Measurements from ENCODE around the gene STK33.

STK33 gene

GRCh38 chr11:8356216-8356615, 237.8 kb downstream of the STK33 start:
- H3K9me3 Mint-ChIP-seq: no peaks in the 10 kb centered on the region
- no peak for ATAC-seq
- peaks cover 7% of the 10 kb centered on the region for H3K4me1 Mint-ChIP-seq
- H3K4me3 Mint-ChIP-seq: no peak overlapping the region
- H3K27ac Mint-ChIP-seq: no peak overlapping the region
- no peaks in the 10 kb centered on the region for H3K36me3 Mint-ChIP-seq
- no peak for DNase-seq (ENCODE audit: low spot score in 2 of 2)

- Mint-ChIP-seq H3K4me3 (no peak overlapping the region), H3K36me3 (no peaks in the 10 kb centered on the region), H3K4me1 (peaks cover 7% of the 10 kb centered on the region), H3K27ac (no peak overlapping the region), H3K9me3 (no peaks in the 10 kb centered on the region)
- DNase-seq (ENCODE audit: low spot score in 2 of 2) (no peak), ATAC-seq (no peak)
These were observed 238.6 kb downstream of the STK33 start for GRCh38 chr11:8355416-8355742.

DNA sequence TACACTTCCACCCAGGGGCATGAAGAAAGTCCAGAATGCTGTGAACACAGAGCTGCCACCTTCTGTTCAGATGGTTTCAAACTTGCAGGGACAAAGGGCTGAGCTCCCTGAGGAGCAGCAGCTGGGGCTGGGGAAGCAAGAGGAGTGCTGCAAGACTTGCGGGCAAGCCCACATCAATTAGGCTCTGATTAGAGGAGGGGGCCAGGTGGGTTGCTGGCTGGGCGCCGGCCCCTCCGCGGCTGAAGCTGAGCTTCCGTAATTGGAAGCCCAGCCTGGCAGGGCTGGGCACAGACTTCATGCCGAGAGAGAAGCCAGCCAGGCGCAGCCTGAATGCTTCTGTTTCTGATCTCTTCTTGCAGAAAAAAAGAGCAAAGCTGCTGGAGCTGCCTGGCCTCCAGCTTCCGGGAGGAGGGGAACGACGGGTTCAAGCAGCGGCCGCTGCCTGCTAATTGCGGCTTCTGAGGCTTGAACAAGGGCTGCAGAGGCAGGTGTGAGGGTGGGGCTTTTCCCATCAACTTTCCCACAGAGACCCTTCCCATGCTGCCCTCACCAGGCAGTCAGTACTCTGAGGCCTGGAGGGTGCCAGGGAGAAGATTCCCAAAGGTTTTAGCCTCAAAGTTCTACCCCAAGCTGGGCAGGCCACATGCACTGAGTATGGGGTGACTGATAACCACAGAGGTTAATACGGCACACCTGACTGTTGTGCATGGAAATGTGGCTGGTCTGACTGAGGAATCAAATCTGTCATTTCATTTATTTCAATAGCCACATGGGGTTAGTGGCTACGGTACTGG, 239.2 kb downstream of the STK33 start:
- H3K4me3 Mint-ChIP-seq: no peak overlapping the region
- DNase-seq (ENCODE audit: low spot score in 2 of 2) (no peak), ATAC-seq (no peak)
- H3K9me3 Mint-ChIP-seq: no peaks in the 10 kb centered on the region
- peaks cover 7% of the 10 kb centered on the region for H3K4me1 Mint-ChIP-seq
- no peak overlapping the region for H3K27ac Mint-ChIP-seq
- no peaks in the 10 kb centered on the region for H3K36me3 Mint-ChIP-seq

DNA sequence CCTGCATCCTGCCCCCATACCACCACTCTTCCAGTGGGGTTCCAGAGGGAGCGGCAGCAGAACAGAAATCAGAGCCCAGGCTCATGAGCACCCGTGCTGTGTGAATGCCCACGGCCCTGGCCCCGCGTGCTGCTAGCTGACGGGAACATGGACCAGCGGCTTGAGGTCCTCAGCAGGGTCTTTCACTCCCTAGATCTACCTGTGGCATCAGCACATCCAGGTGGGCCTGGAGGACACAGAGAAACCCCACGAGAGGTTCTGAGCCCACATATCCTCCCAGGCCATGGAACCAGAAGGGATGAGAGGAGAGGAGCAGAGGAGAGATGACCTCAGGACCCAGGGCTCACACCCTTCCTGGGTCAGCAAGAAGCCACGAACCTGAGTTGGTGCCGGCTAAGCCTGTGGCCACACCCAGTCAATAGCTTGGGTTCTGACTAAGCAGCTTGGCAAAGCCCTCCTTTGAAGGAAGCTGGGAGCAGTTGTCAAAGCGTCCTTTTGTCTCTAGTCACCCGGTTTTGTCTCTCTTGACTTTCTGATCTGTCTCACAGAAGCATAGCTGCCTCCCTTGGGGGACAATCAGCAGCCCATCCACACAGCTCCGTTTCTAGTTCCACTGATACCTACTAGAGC, 241.0 kb downstream of the STK33 start:
- Mint-ChIP-seq H3K4me3 (no peak overlapping the region), H3K36me3 (no peaks in the 10 kb centered on the region), H3K9me3 (no peaks in the 10 kb centered on the region), H3K27ac (no peak overlapping the region), H3K4me1 (peaks cover 7% of the 10 kb centered on the region)
- ATAC-seq (no peak), DNase-seq (ENCODE audit: low spot score in 2 of 2) (no peak)

DNA sequence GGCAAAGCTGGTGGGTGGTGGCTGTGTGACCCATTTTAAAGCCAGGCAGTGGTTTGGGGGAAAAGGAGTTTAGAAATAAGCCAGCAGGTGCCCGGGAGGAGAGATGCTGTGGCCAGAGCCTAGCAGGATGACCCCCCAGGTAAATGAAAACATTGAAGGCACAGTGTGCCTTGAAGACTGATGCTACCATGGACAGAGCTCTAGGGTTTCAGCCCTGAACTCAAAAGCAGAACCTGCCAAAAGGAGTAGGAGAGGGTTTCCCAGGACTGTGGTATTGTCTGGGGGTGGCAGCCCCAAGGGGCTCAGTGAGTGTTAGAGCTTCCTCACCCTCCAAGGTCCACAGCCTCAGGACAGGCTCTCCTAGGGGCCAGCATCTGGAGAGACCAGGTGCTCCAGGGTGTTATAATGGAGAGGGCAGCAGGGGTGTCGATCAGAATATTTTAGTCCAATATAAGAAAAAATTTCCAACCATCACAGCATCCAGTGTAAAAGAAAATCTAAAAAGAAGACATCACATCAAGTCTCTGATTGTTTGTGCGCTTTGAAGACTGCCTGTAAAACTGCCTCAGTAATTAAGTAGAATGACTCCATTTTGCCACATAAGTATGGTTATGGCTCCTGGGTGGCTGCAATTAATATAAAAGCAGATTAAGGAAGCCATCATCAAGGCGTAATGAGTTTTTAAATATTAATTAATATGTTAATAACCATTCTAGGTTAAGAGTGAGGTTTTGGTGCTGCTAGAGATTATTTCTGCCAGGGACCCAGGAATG, 241.7 kb downstream of the STK33 start:
- Mint-ChIP-seq H3K9me3 (no peaks in the 10 kb centered on the region), H3K4me3 (no peak overlapping the region), H3K27ac (no peak overlapping the region), H3K36me3 (no peaks in the 10 kb centered on the region), H3K4me1 (peaks cover 7% of the 10 kb centered on the region)
- no peak for ATAC-seq
- DNase-seq (ENCODE audit: low spot score in 2 of 2): no peak

DNA sequence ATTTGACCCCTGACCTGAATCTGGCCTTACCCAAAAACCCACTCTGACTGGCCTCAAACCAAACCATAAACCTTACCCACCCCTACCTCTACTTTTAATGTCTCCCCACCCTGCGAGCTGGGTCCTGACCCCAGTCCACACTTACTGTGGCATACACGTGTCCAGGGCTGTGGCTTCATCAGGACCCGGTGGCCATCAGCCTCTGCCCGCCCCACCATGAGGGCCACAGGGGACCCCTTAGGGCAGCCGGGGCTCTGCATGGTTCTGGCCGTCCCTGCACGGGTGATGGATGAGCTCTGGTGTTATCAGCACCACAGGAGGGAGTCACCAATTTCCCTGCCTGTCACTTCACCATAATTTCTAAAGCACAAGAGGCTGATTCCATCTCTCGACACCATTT, 242.8 kb downstream of the STK33 start:
- Mint-ChIP-seq H3K4me1 (peaks cover 7% of the 10 kb centered on the region), H3K9me3 (no peaks in the 10 kb centered on the region), H3K4me3 (no peak overlapping the region), H3K36me3 (no peaks in the 10 kb centered on the region), H3K27ac (no peak overlapping the region)
- DNase-seq (ENCODE audit: low spot score in 2 of 2) (no peak), ATAC-seq (no peak)

- Mint-ChIP-seq H3K4me1 (peaks cover 8% of the 10 kb centered on the region), H3K9me3 (no peaks in the 10 kb centered on the region), H3K36me3 (no peaks in the 10 kb centered on the region), H3K4me3 (no peak overlapping the region), H3K27ac (no peak overlapping the region)
- DNase-seq (ENCODE audit: low spot score in 2 of 2) (no peak), ATAC-seq (no peak)
These were observed 246.1 kb downstream of the STK33 start for GRCh38 chr11:8347978-8348377.

DNA sequence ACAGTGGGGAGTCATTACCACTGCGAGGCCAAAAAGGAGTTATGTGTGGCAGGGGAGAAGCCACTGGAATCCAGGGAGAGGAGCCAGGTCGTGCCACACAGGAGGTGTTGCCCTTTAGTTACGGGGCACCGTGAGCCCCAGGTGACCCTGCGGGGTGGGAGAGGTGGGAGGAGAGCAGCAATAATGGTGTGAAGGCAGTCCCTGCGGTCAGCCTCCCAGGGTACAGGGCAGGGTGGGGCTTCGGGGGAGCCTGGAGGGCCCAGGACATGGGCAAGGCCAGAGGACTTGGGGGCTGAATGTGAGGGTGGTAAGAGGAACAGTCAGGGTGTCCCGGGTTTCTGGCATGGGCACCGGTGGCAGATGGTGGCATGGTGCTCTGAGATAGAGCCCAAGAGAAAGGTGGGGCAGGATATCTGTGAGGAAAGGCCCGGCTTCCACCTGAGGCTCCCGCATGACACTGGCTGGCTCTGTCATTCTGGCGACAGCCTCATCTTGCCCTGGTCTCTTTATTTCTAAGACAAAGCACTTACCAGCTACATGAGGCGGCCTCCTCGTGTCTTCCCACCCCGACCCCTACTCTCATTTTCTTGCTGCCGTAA, 247.8 kb downstream of the STK33 start:
- no peak for DNase-seq (ENCODE audit: low spot score in 2 of 2)
- ATAC-seq: no peak
- H3K27ac Mint-ChIP-seq: no peak overlapping the region
- peaks cover 12% of the 10 kb centered on the region for H3K4me1 Mint-ChIP-seq
- H3K36me3 Mint-ChIP-seq: no peaks in the 10 kb centered on the region
- no peak overlapping the region for H3K4me3 Mint-ChIP-seq
- H3K9me3 Mint-ChIP-seq: no peaks in the 10 kb centered on the region

DNA sequence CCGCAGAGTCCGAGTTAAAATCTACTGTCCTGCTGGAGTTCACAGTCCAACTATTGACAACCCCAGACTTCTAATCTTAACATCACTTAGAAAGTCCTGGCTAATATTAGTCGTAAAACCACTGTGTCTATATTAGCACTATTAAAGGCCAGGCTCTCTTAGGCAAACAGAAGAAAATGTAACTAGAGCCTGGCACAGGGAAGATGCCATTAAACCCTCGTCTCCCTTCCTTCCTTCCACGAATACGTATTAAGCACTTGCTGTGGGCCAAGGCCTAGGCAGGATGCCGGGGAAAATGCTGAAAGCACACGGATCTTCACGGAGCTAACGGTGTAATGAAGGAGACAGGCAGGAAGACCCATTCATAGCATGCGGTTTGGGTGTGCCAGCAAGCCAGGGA, 248.8 kb downstream of the STK33 start:
- no peaks in the 10 kb centered on the region for H3K9me3 Mint-ChIP-seq
- peaks cover 12% of the 10 kb centered on the region for H3K4me1 Mint-ChIP-seq

GRCh38 chr11:8344346-8344745, 249.7 kb downstream of the STK33 start:
- ATAC-seq: no peak
- DNase-seq (ENCODE audit: low spot score in 2 of 2): no peak
- Mint-ChIP-seq H3K36me3 (no peaks in the 10 kb centered on the region), H3K27ac (no peak overlapping the region), H3K4me3 (no peak overlapping the region), H3K4me1 (peaks cover 12% of the 10 kb centered on the region), H3K9me3 (no peaks in the 10 kb centered on the region)

More for the DNA sequence above, 248.8 kb downstream of the STK33 start:
- Mint-ChIP-seq H3K27ac (no peak overlapping the region), H3K4me3 (no peak overlapping the region), H3K36me3 (no peaks in the 10 kb centered on the region)
- ATAC-seq: no peak
- DNase-seq (ENCODE audit: low spot score in 2 of 2): no peak

- Mint-ChIP-seq H3K4me1 (peaks cover 13% of the 10 kb centered on the region), H3K9me3 (no peaks in the 10 kb centered on the region), H3K36me3 (no peaks in the 10 kb centered on the region), H3K4me3 (no peak overlapping the region), H3K27ac (no peak overlapping the region)
- ATAC-seq (peak; percentile 70), DNase-seq (ENCODE audit: low spot score in 2 of 2) (no peak)
These were observed 251.0 kb downstream of the STK33 start for GRCh38 chr11:8342821-8343681.

GRCh38 chr11:8341996-8342395, 252.0 kb downstream of the STK33 start:
- DNase-seq (ENCODE audit: low spot score in 2 of 2): no peak
- no peak overlapping the region for H3K4me3 Mint-ChIP-seq
- peaks cover 19% of the 10 kb centered on the region for H3K4me1 Mint-ChIP-seq
- no peak for ATAC-seq
- H3K36me3 Mint-ChIP-seq: no peaks in the 10 kb centered on the region
- no peaks in the 10 kb centered on the region for H3K9me3 Mint-ChIP-seq
- no peak overlapping the region for H3K27ac Mint-ChIP-seq
